AG04449 (cell line): ENCODE results near the gene OR2M2.

Source experiments
- CTCF ChIA-PET: fragments of 350-600 bp; formaldehyde crosslinking; extraction: SDS; loops from one replicate; lab custom pipeline; 2021; ENCODE audit warnings: antibody characterized with exemption; lab: Yijun Ruan, JAX
- POLR2A ChIA-PET: fragments of 400-600, 350-600 bp; formaldehyde crosslinking; extraction: SDS; loops from one replicate; lab custom pipeline; 2020; ENCODE audit warnings: antibody characterized with exemption, inconsistent platforms; lab: Yijun Ruan, JAX
- DNase-seq: peaks from one replicate; pipeline ENCODE4 v3.0.0-alpha.2; 2010; ENCODE audit warnings: low read depth, low spot score
- H3K4me3 ChIP-seq: 2 replicates; pipeline ENCODE4 v1.5.1; 2011; ENCODE audit warnings: low read depth, mild to moderate bottlenecking, control low read depth, low read length
- CTCF ChIP-seq: IDR thresholded peaks from one replicate; pipeline ENCODE4 v1.5.1; 2011; ENCODE audit warnings: mild to moderate bottlenecking, moderate library complexity, low read length, control low read depth, inconsistent platforms; ENCODE audit not compliant: insufficient read depth; ENCODE audit errors: missing control alignments

OR2M2 gene

DNA sequence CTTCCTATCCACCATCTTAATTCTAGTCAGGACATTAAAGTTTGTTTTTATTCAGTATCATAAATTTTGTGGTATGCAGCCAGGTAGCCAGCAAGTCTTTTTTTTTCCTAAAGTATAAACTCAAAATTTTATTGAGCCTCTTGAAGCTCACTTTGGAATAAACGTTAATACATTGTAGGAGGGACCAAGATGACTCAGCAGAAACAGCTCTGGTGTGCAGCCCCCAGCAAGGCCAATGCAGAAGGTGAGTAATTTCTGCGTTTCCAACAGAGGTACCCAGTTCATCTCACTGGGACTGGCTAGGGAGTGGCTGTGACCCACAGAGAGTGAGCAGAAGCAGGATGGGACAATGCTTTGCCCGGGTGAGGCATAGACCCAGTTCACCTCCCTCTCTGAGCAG, 12.7 kb downstream of the OR2M2 start:
- no peak for TF ChIP-seq CTCF
- DNase-seq: no peak
- H3K4me3 ChIP-seq: no peak overlapping the region
- ChIA-PET POLR2A (no interaction called here), CTCF (no interaction called here)

DNA sequence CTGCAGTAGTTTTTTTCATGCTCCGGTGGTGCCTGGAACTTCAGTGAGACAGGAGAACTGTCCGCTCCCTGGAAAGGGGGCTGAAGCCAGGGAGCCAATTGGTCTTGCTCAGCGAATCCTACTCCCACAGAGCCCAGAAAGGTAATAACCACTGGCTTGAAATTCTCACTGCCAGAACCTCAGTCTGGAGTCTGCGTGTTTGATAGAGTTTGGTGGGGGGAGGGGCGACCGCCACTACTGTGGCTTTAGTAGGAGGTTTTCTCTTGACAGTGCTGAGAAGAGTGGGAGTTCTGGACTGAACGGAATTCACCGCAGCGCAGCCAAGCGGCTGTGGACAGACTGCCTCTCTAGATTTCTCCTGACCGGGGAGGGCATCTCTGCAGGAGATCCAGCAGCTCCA, 14.4 kb downstream of the OR2M2 start:
- DNase-seq: no peak
- ChIA-PET CTCF (no interaction called here), POLR2A (no interaction called here)
- no peak overlapping the region for H3K4me3 ChIP-seq
- no peak for TF ChIP-seq CTCF

GRCh38 chr1:248194117-248194516, 19.5 kb downstream of the OR2M2 start:
- no peak overlapping the region for H3K4me3 ChIP-seq
- ChIA-PET CTCF (no interaction called here), POLR2A (no interaction called here)
- no peak for TF ChIP-seq CTCF
- DNase-seq: no peak

- POLR2A ChIA-PET: no interaction called here
- TF ChIP-seq CTCF: no peak
- CTCF ChIA-PET: no interaction called here
- no peak for DNase-seq
- H3K4me3 ChIP-seq: no peak within 1 kb of the TSS
Observed at GRCh38 chr1:248196965-248197364, 22.3 kb downstream of the OR2M2 start, which contains the start of gene OR2M3. Gene OR2M3, plus strand, starts transcription at chr1:248197265. Its CDS starts 5,803 bp downstream, at chr1:248203068.

- CTCF ChIA-PET: no interaction called here
- no peak overlapping the region for H3K4me3 ChIP-seq
- POLR2A ChIA-PET: no interaction called here
- DNase-seq: no peak
- TF ChIP-seq CTCF: no peak
Observed at GRCh38 chr1:248215880-248216279, 41.3 kb downstream of the OR2M2 start.

- ChIA-PET CTCF (no interaction called here), POLR2A (no interaction called here)
- no peak overlapping the region for H3K4me3 ChIP-seq
- TF ChIP-seq CTCF: no peak
- DNase-seq: no peak
Observed at GRCh38 chr1:248225537-248225936, 50.9 kb downstream of the OR2M2 start.
